WERI-Rb-1 (cell line): ENCODE results near the gene MEGF9.

Source experiments
- DNase-seq: peaks from one replicate; pipeline ENCODE4 v3.0.0-alpha.2; 2020
- H3K27ac ChIP-seq: fragments of 250-450 bp; sonication (Bioruptor Pico); 2 replicates; pipeline ENCODE4 v1.5.1; 2020; ENCODE audit warnings: mild to moderate bottlenecking, moderate library complexity
- H3K27me3 ChIP-seq: fragments of 250-450 bp; sonication (Bioruptor Pico); 2 replicates; pipeline ENCODE4 v1.5.1; 2021; ENCODE audit warnings: mild to moderate bottlenecking, low read depth, moderate library complexity; ENCODE audit not compliant: insufficient read depth, severe bottlenecking
- H3K36me3 ChIP-seq: fragments of 250-450 bp; sonication (Bioruptor Pico); 2 replicates; pipeline ENCODE4 v1.5.1; 2020; ENCODE audit warnings: mild to moderate bottlenecking, moderate library complexity
- H3K4me3 ChIP-seq: 2 replicates; pipeline ENCODE4 v1.5.1; 2011; ENCODE audit warnings: low read depth, mild to moderate bottlenecking, control low read depth, low read length
- H3K9me3 ChIP-seq: fragments of 250-450 bp; sonication (Bioruptor Pico); 2 replicates; pipeline ENCODE4 v1.5.1; 2021; ENCODE audit warnings: mild to moderate bottlenecking, moderate library complexity; ENCODE audit not compliant: severe bottlenecking
- TF ChIP-seq, protein P1 (sequence below): IDR thresholded peaks from 2 replicates; pipeline ENCODE4 v1.5.1; 2011; ENCODE audit warnings: low read depth, mild to moderate bottlenecking, control low read depth, inconsistent platforms, low read length

MEGF9 gene

DNA sequence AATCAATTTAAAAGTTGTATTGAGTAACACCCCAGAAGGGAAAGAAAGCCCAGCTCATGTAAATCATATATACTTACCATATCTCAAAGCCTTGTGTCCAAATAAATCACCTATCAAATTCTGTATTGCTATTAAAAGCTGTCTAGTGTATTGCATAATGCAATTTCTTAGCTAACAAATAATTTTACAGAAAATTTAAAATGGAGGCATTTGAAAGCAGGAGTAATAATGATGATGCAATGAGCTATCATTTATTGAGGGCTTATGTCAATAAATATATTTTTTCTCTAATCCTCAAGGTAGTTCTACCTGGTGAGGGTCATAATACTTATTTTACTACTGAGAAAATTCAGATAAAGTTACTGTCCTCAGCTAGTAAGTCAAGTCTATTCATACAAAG lies 91.5 kb downstream of the MEGF9 start:
- DNase-seq = no peak

DNA sequence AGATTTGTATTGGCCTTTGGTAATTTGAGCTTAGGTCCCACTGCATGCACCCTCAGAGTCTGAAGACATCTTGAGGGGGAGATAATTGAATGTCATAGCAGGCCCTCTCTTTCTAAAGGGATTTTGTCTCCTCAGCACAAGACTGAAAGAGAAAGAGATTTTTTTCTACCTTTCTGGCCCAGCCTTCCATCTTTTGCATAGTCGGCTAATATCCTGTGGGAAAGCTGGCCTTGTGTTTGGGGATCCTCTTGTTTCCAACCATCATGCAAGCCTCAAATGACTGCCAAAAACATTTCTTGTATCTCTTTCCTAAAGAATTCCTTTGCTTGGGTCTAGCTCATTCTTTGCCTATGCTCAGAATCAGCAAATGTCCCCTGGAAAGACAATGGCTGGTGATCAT lies 92.3 kb downstream of the MEGF9 start:
- Histone ChIP-seq H3K9me3 (no peaks in the 10 kb centered on the region), H3K4me3 (no peak overlapping the region), H3K27ac (no peak overlapping the region), H3K36me3 (no peaks in the 10 kb centered on the region), H3K27me3 (no peaks in the 10 kb centered on the region)
- TF ChIP-seq, protein P1, sequence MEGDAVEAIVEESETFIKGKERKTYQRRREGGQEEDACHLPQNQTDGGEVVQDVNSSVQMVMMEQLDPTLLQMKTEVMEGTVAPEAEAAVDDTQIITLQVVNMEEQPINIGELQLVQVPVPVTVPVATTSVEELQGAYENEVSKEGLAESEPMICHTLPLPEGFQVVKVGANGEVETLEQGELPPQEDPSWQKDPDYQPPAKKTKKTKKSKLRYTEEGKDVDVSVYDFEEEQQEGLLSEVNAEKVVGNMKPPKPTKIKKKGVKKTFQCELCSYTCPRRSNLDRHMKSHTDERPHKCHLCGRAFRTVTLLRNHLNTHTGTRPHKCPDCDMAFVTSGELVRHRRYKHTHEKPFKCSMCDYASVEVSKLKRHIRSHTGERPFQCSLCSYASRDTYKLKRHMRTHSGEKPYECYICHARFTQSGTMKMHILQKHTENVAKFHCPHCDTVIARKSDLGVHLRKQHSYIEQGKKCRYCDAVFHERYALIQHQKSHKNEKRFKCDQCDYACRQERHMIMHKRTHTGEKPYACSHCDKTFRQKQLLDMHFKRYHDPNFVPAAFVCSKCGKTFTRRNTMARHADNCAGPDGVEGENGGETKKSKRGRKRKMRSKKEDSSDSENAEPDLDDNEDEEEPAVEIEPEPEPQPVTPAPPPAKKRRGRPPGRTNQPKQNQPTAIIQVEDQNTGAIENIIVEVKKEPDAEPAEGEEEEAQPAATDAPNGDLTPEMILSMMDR = no peak
- DNase-seq = no peak

More for the DNA sequence above, 91.5 kb downstream of the MEGF9 start:
- no peaks in the 10 kb centered on the region for H3K36me3 ChIP-seq
- no peaks in the 10 kb centered on the region for H3K9me3 ChIP-seq
- TF ChIP-seq, protein P1 = no peak
- no peaks in the 10 kb centered on the region for H3K27me3 ChIP-seq
- no peak overlapping the region for H3K27ac ChIP-seq
- no peak overlapping the region for H3K4me3 ChIP-seq

DNA sequence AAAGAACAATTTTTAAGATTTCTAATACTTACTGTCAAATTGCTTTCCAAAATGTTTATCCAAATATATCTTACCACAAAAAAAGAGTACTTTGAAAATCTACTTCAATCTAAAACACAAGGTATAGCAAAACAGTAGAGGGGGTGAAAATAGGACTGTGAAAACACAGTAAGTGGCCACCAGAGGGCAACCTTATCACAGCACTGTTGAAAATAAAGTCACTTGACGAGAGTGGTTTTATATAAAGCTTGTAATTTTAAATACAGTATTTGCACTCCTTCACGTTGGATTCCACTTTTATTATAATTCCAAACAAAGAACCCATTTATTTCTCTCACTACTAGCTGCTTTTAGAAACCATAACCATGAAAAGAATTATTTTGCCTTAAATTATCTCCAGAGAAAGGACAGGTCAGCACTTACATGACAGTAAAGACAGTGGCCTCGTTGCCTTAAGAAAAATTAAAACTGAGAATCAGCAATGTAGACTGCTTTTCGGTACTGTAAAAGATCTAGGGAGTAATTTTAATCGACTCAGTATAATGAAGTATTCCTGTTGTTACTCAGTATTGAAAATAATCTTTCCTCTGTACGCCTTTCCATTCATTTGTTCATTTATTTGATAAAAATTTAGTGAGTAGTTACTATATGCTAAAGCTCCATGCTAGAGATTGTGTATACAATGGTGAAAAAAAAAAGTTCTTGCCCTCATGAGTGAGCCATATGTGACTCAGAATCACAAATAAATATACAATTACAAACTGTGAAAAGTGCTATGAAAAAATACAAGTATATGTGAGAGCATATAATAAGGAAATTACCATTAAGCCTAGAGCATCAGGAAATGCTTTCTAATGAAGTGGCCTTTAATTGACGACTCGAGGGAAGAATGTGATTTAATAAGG lies 94.3 kb downstream of the MEGF9 start:
- no peaks in the 10 kb centered on the region for H3K27me3 ChIP-seq
- DNase-seq = peak; percentile 63
- H3K9me3 ChIP-seq = no peaks in the 10 kb centered on the region
- H3K36me3 ChIP-seq = no peaks in the 10 kb centered on the region
- no peak overlapping the region for H3K4me3 ChIP-seq
- TF ChIP-seq, protein P1 = peak; percentile 65
- H3K27ac ChIP-seq = no peak overlapping the region

DNA sequence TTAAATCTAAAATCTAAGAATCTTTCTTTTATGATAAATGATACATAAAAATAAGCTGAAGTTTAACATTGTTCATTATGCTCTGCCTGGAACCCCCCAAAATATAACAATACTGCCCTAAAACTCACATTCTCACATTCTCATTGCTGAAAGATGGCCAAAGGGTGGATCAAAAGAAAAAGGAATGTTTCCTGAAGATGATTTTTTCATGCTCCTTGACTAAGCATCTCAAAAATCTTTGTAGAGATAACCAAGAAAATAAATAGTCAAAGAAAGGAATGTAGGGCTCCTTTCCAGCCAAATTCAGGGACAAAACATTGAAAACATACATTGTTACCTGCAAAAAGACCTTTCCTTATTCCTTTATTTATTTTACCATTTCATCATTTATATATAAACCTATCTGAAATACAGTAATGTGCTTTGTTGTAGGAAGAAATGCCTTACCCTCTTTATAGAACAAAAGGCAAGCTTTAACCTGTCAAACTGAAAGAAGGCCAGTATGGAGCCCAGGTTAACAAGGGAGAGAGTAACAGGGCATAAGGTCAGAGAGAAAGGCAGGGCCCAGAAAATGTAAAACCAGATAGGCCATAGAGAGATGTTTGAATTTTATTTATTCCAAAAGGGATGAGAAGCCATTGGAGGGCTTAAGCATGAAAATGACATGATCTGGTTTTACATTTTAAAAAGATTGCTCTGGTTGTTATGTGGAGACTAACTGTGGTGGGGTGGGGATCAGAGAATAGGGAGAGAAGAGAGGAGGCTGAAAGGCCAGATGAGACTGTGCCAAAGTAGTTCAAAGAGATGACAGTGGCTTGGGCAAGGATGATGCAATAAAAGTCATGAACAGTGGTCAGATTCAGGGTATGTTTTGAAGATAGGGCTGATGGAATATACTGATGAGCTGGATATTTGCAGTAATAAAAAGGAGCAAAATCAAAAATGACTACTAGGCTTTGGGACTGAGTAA lies 97.0 kb downstream of the MEGF9 start:
- no peak for DNase-seq
- H3K27ac ChIP-seq = no peak overlapping the region
- H3K4me3 ChIP-seq = no peak overlapping the region
- TF ChIP-seq, protein P1 = no peak
- H3K9me3 ChIP-seq = no peaks in the 10 kb centered on the region
- no peaks in the 10 kb centered on the region for H3K36me3 ChIP-seq
- no peaks in the 10 kb centered on the region for H3K27me3 ChIP-seq

DNA sequence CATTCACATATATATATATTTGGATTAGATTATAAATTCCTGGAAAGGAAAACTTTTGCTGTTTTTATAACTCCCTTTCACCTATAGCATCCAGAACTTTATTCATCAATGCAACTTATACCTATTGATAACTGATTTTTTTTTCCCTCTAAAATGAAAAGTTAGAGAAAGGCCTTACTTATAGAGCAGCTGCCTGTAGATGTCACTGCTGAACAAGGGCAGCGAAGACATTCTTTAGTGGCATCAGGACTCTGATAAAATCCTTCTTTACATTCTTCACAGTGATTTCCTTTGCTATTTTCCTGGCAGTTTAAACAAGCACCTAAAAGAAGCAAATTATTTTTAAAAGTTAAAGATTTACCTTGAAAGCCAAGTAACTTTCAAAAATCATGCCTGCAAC lies 102.1 kb downstream of the MEGF9 start:
- TF ChIP-seq, protein P1 = peak; percentile 57
- peaks cover 5% of the 10 kb centered on the region for H3K36me3 ChIP-seq
- H3K27me3 ChIP-seq = no peaks in the 10 kb centered on the region
- no peak for DNase-seq
- H3K27ac ChIP-seq = no peak overlapping the region
- no peaks in the 10 kb centered on the region for H3K9me3 ChIP-seq
- no peak overlapping the region for H3K4me3 ChIP-seq
